GM12878 (cell line): ENCODE results near the gene WWTR1. TPM values are rescaled to one million over a fixed set of nuclear protein-coding genes. Genes with fewer than 3 reads are reported as not detected.

Experiments
- ATAC-seq: fragments of 200-7000 bp; cut with Tn5 transposase; 3 replicates; pipeline ENCODE4 v1.9.1; 2020; ENCODE audit warnings: mild to moderate bottlenecking, moderate library complexity
- BruUV-seq: library from RNA; stranded (reverse); fragments of 400-500 nt; replicated peaks from 2 replicates; lab custom pipeline; 2021; lab: Mats Ljungman, UMichigan
- CTCF ChIA-PET: fragments of 300-600 bp; sonication (Branson Sonifier 250); formaldehyde crosslinking; extraction: SDS; loops from one replicate; lab custom pipeline; 2021; ENCODE audit warnings: inconsistent platforms; lab: Yijun Ruan, JAX
- POLR2A ChIA-PET: fragments of 350-600 bp; formaldehyde crosslinking; extraction: SDS; loops from one replicate; lab custom pipeline; 2021; ENCODE audit warnings: inconsistent platforms; lab: Charles Lee
- RAD21 ChIA-PET: fragments of 300-600 bp; sonication (Branson Sonifier 250); formaldehyde crosslinking; loops from one replicate; lab custom pipeline; 2023; ENCODE audit warnings: antibody characterized with exemption; ENCODE audit not compliant: unreplicated experiment; lab: Charles Lee
- SMC1A ChIA-PET: fragments of 300-600 bp; sonication (Branson Sonifier 250); formaldehyde crosslinking; loops from one replicate; lab custom pipeline; 2023; ENCODE audit not compliant: unreplicated experiment, uncharacterized antibody; lab: Charles Lee
- DNase-seq: peaks from one replicate; pipeline ENCODE4 v3.0.0-alpha.2; 2011; ENCODE audit warnings: low read depth, low spot score
- FAIRE-seq: peaks from 3 replicates; lab custom pipeline; 2011; peaks lifted over from hg19 to GRCh38; lab: Jason Lieb, UNC
- H2AFZ ChIP-seq: 2 replicates; pipeline ENCODE4 v1.6.0; 2011; ENCODE audit warnings: low read depth, low read length, control low read depth; ENCODE audit not compliant: control insufficient read depth
- H3K27ac ChIP-seq: 2 replicates; pipeline ENCODE4 v1.5.1; 2011; ENCODE audit warnings: control low read depth; ENCODE audit not compliant: control insufficient read depth, insufficient read depth
- H3K27me3 ChIP-seq, 2 experiments: replicated peaks in 1 of 2; 2 replicates each; pipeline versions ENCODE4 v1.6.0 to v1.6.1; 2011; ENCODE audit warnings: low read length in 1 of 2; ENCODE audit not compliant: control insufficient read depth in 2 of 2, insufficient read depth in 2 of 2
- H3K36me3 ChIP-seq, 2 experiments: 2 replicates each; pipeline ENCODE4 v1.5.1; 2011; ENCODE audit warnings: low read length in 1 of 2; ENCODE audit not compliant: control insufficient read depth in 2 of 2, insufficient read depth in 2 of 2
- H3K4me1 ChIP-seq: 2 replicates; pipeline ENCODE4 v1.6.1; 2011; ENCODE audit warnings: mild to moderate bottlenecking, low read length, moderate library complexity, mixed read lengths; ENCODE audit not compliant: control insufficient read depth, insufficient read depth
- H3K4me2 ChIP-seq: 2 replicates; pipeline ENCODE4 v1.6.0; 2011; ENCODE audit warnings: control low read depth; ENCODE audit not compliant: control insufficient read depth, insufficient read depth
- H3K4me3 ChIP-seq: fragments of 200-600 bp; sonication (generic); 2 replicates; pipeline ENCODE4 v1.5.1; 2016
- H3K79me2 ChIP-seq: 2 replicates; pipeline ENCODE4 v1.6.0; 2011; ENCODE audit warnings: low read length; ENCODE audit not compliant: control insufficient read depth, insufficient read depth
- H3K9ac ChIP-seq: 2 replicates; pipeline ENCODE4 v1.8.0; 2011; ENCODE audit warnings: low read length, control low read depth, mixed read lengths; ENCODE audit not compliant: control insufficient read depth, insufficient read depth
- H3K9me3 ChIP-seq: replicated peaks from 3 replicates; pipeline ENCODE4 v1.5.1; 2011; ENCODE audit warnings: mild to moderate bottlenecking, low read length; ENCODE audit not compliant: control insufficient read depth, insufficient read depth
- H4K20me1 ChIP-seq: 2 replicates; pipeline ENCODE4 v1.6.0; 2011; ENCODE audit not compliant: control insufficient read depth, insufficient read depth
- NBN ChIP-seq: fragments of 450-650 bp; IDR thresholded peaks from 2 replicates; pipeline ENCODE4 v1.6.1; 2016
- PAX5 ChIP-seq: IDR thresholded peaks from 2 replicates; pipeline ENCODE4 v1.6.1; 2011; ENCODE audit warnings: low read depth, low read length, borderline replicate concordance
- WGBS: methylation state at CpG from one replicate; pipeline ENCODE4 v1.1.6; 2016; ENCODE audit warnings: low lambda C conversion rate; ENCODE audit not compliant: insufficient replicate concordance, insufficient coverage; ENCODE audit errors: missing lambda C conversion rate; 5-methylcytosine and 5-hydroxymethylcytosine counted together
- in situ Hi-C: fragments of 300-500 bp; cut with MboI; formaldehyde crosslinking; loops from 9 replicates; pipeline ENCODE4 v1.14.3; 2018; ENCODE audit warnings: mixed read lengths
- intact Hi-C: fragments of 100-400 bp; cut with micrococcal nuclease; formaldehyde crosslinking; loops from one replicate; pipeline ENCODE4 v1.14.2; 2022; ENCODE audit not compliant: unreplicated experiment
- polyA plus RNA-seq, 11 experiments: library from polyadenylated mRNA; depleted of rRNA in 4 of 11; unstranded in 6 of 11; stranded (reverse) in 5 of 11; fragments of >200 nt; fragmentation: Nextera tagmentation in 4 of 11; fragmentation: Illumina TruSeq in 1 of 11; extraction: Ambion mirVana in 4 of 11; extraction: Trizol in 1 of 11; gene quantifications; 1 replicate in 1 of 11; 2 replicates in 10 of 11; pipeline versions ENCODE4 v1.2.1 to v1.2.3, GENCODE V29; 2011 to 2016; ENCODE audit warnings: inconsistent platforms in 2 of 11, missing spikeins in 2 of 11, low read depth in 1 of 11
- total RNA-seq, 4 experiments: library from RNA; depleted of rRNA in 3 of 4; stranded (reverse); fragments of >200 nt in 3 of 4; fragmentation: Illumina TruSeq in 1 of 4; extraction: Trizol in 1 of 4; gene quantifications; 2 replicates each; pipeline versions ENCODE4 v1.2.1 to v1.2.3, GENCODE V29; 2013 to 2021
- TF ChIP-seq, protein P1 (sequence below): fragments of 450-650 bp; IDR thresholded peaks from 2 replicates; pipeline ENCODE4 v1.6.1; 2016; ENCODE audit warnings: mild to moderate bottlenecking, moderate library complexity, borderline replicate concordance

The WWTR1 gene
- total and polyA plus RNA-seq, 10 of the 15 experiments (the other 5 are each of a cell fraction or from before 2014, with no cell fraction given) = 2.5 to 18.5 (median 5.8) TPM

DNA sequence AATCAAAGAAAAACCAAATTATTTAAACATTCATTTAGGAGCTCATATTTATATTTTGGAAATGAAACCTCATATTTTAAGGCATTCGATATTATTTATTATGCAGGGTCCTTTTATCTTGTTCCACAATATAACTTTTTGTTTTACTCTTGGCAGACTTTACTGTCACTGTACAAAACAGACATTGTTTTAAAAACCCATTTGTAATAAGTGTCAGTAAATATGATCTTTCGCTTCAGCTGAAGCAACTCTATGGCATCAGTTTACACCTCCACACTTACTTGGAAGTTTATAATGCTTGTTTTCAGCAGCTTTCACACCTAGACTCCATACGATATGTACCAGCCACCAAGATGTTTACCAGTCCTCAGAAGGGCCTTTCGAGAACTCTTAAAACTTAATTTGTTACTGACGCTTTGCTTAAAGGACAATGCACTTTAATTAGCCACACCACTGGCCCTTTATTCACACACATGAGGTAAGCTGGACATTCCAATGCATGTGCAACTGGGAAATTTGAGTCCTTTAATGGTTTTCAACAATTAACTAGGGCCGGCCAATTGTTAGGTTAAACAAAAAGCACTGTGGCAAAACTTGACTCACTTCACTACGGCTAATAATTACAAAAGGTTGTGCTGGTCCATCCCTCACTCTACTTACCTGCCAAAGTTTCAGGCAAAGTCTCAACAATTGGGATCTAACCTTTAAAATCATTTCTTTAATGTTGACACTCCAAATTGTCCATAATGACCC, 16.7 kb downstream of the WWTR1 start (continued):
- TF ChIP-seq, protein P1, sequence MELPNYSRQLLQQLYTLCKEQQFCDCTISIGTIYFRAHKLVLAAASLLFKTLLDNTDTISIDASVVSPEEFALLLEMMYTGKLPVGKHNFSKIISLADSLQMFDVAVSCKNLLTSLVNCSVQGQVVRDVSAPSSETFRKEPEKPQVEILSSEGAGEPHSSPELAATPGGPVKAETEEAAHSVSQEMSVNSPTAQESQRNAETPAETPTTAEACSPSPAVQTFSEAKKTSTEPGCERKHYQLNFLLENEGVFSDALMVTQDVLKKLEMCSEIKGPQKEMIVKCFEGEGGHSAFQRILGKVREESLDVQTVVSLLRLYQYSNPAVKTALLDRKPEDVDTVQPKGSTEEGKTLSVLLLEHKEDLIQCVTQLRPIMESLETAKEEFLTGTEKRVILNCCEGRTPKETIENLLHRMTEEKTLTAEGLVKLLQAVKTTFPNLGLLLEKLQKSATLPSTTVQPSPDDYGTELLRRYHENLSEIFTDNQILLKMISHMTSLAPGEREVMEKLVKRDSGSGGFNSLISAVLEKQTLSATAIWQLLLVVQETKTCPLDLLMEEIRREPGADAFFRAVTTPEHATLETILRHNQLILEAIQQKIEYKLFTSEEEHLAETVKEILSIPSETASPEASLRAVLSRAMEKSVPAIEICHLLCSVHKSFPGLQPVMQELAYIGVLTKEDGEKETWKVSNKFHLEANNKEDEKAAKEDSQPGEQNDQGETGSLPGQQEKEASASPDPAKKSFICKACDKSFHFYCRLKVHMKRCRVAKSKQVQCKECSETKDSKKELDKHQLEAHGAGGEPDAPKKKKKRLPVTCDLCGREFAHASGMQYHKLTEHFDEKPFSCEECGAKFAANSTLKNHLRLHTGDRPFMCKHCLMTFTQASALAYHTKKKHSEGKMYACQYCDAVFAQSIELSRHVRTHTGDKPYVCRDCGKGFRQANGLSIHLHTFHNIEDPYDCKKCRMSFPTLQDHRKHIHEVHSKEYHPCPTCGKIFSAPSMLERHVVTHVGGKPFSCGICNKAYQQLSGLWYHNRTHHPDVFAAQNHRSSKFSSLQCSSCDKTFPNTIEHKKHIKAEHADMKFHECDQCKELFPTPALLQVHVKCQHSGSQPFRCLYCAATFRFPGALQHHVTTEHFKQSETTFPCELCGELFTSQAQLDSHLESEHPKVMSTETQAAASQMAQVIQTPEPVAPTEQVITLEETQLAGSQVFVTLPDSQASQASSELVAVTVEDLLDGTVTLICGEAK = no peak

DNA sequence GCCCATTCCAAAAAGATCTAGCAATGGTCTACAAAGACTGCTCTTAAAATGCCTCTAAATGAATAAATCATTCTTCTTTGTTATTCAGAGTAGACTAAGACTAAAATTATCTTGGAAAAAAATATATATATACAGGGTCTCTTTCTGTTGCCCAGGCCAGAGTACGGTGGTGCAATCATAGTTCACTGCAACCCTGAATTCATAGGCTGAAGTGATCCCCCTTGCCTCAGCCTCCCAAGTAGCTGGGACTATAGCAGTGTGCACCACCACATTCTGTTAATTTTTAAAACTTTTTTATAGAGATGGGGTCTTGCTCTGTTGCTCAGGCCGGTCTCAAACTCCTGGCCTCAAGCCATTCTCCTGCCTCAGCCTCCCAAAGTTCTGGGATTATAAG, 18.7 kb downstream of the WWTR1 start:
- in situ Hi-C loops = no loop called here

More for the DNA sequence above, 18.7 kb downstream of the WWTR1 start:
- intact Hi-C loops = no loop called here
- no TSS peak for BruUV-seq
- POLR2A ChIA-PET = no interaction called here
- Histone ChIP-seq H3K27me3 (no peaks in the 10 kb centered on the region), H3K9ac (no peak overlapping the region), H2AFZ (no peak overlapping the region), H3K4me1 (no peaks in the 10 kb centered on the region; the same call in 1 of the 2 replicates), H3K4me3 (no peak overlapping the region), H3K27ac (no peak overlapping the region), H3K79me2 (no peaks in the 10 kb centered on the region; the same call in 1 of the 2 replicates), H4K20me1 (no peaks in the 10 kb centered on the region), H3K36me3 (peaks cover 0 to 2% of the 10 kb centered on the region in 2 experiments; a peak in 1 of 4 replicates), H3K4me2 (no peak overlapping the region), H3K9me3 (no peaks in the 10 kb centered on the region)
- DNase-seq (no peak), FAIRE-seq (no peak), ATAC-seq (no peak)
- SMC1A ChIA-PET = interaction anchor here (0.7 to 1.1 kb wide), 5 partner anchors 8 to 837 kb away, joined by 3 to 5 read pairs (median 3); no protein-coding TSS in a partner anchor
- RAD21 ChIA-PET = interaction anchor here (0.6 to 1.4 kb wide), 4 partner anchors 15 to 128 kb away, joined by 3 read pairs; no protein-coding TSS in a partner anchor
- CTCF ChIA-PET = interaction anchor here (0.6 to 2.4 kb wide), 3 partner anchors 9 to 78 kb away, joined by 3 to 7 read pairs (median 3); no protein-coding TSS in a partner anchor
- WGBS = 95% methylated on average over 2 of the region's 2 CpGs
- no peak for TF ChIP-seq PAX5
- no peak for TF ChIP-seq NBN
